GM23338 (cell line): ENCODE data around the gene KAZALD1. TPM values are rescaled to one million over a fixed set of nuclear protein-coding genes. Genes with fewer than 3 reads are reported as not detected.

ENCODE experiments used
- ATAC-seq: fragments of 200-7000 bp; cut with Tn5 transposase; 3 replicates; pipeline ENCODE4 v1.9.1; 2020
- DNase-seq: peaks from one replicate; pipeline ENCODE4 v3.0.0-alpha.2; 2015; ENCODE audit warnings: low spot score
- H2AFZ ChIP-seq: fragments of 200-600 bp; sonication (generic); 2 replicates; pipeline ENCODE4 v1.8.0; 2016; ENCODE audit warnings: antibody characterized with exemption, mild to moderate bottlenecking, moderate library complexity
- H3F3A ChIP-seq: fragments of 200-600 bp; sonication (generic); replicated peaks from 2 replicates; pipeline ENCODE4 v1.8.0; 2017; ENCODE audit warnings: antibody characterized with exemption, mixed run types, low read depth
- H3K27ac ChIP-seq: fragments of 200-600 bp; sonication (generic); 2 replicates; pipeline ENCODE4 v1.6.1; 2016; ENCODE audit warnings: low read depth
- H3K27me3 ChIP-seq: fragments of 200-600 bp; sonication (generic); 2 replicates; pipeline ENCODE4 v1.8.0; 2016; ENCODE audit warnings: mild to moderate bottlenecking, mixed run types, moderate library complexity; ENCODE audit not compliant: insufficient read depth
- H3K36me3 ChIP-seq: fragments of 200-600 bp; sonication (generic); 2 replicates; pipeline ENCODE4 v1.8.0; 2016; ENCODE audit warnings: mild to moderate bottlenecking; ENCODE audit not compliant: insufficient read depth
- H3K4me1 ChIP-seq: fragments of 200-600 bp; sonication (generic); 2 replicates; pipeline ENCODE4 v1.8.0; 2016; ENCODE audit warnings: mild to moderate bottlenecking, moderate library complexity; ENCODE audit not compliant: insufficient read depth
- H3K4me2 ChIP-seq: fragments of 200-600 bp; sonication (generic); 2 replicates; pipeline ENCODE4 v1.7.1; 2017; ENCODE audit warnings: mixed run types
- H3K4me3 ChIP-seq: fragments of 200-600 bp; sonication (generic); 2 replicates; pipeline ENCODE4 v1.6.1; 2016; ENCODE audit warnings: mixed run types
- H3K79me2 ChIP-seq: fragments of 200-600 bp; sonication (generic); replicated peaks from 2 replicates; pipeline ENCODE4 v1.8.0; 2017; ENCODE audit warnings: mild to moderate bottlenecking; ENCODE audit not compliant: insufficient read depth
- H3K9me2 ChIP-seq: fragments of 200-600 bp; sonication (generic); 2 replicates; pipeline ENCODE4 v1.8.0; 2017; ENCODE audit not compliant: insufficient read depth
- H4K20me1 ChIP-seq: fragments of 200-600 bp; sonication (generic); replicated peaks from 2 replicates; pipeline ENCODE4 v1.8.0; 2017; ENCODE audit warnings: mild to moderate bottlenecking; ENCODE audit not compliant: insufficient read depth
- H3K27ac Mint-ChIP-seq: 2 replicates; pipeline ENCODE4 v1.8.0; 2020; ENCODE audit warnings: inconsistent platforms, mild to moderate bottlenecking, moderate library complexity, mixed read lengths
- H3K27me3 Mint-ChIP-seq: 3 replicates; pipeline ENCODE4 v1.8.0; 2022; ENCODE audit warnings: low read depth, mild to moderate bottlenecking, moderate library complexity, mixed read lengths, inconsistent platforms; ENCODE audit not compliant: insufficient read depth, poor library complexity
- H3K36me3 Mint-ChIP-seq: 3 replicates; pipeline ENCODE4 v1.8.0; 2021; ENCODE audit warnings: low read depth, mild to moderate bottlenecking, inconsistent platforms, moderate library complexity, mixed read lengths
- H3K4me1 Mint-ChIP-seq: 3 replicates; pipeline ENCODE4 v1.8.0; 2020; ENCODE audit warnings: mild to moderate bottlenecking, inconsistent platforms, mixed read lengths
- H3K4me3 Mint-ChIP-seq: 3 replicates; pipeline ENCODE4 v1.8.0; 2021; ENCODE audit warnings: moderate library complexity, mild to moderate bottlenecking, inconsistent platforms, mixed read lengths
- H3K9me3 Mint-ChIP-seq: 3 replicates; pipeline ENCODE4 v1.8.0; 2020; ENCODE audit warnings: moderate library complexity, mild to moderate bottlenecking, inconsistent platforms, mixed read lengths
- CREB1 ChIP-seq: fragments of 250-450 bp; sonication (Bioruptor Pico); IDR thresholded peaks from 2 replicates; pipeline ENCODE4 v1.5.0; 2020; ENCODE audit warnings: low read depth, mild to moderate bottlenecking, moderate library complexity
- CTCF ChIP-seq, 2 experiments: fragments of 200-600 bp in 1 of 2; sonication (generic) in 1 of 2; conservative IDR thresholded peaks; 2 replicates each; pipeline versions ENCODE4 v1.5.1 to v1.6.1; 2016 to 2017; ENCODE audit warnings: antibody characterized with exemption in 2 of 2, low read depth in 2 of 2, mild to moderate bottlenecking in 2 of 2, moderate library complexity in 1 of 2
- ETS1 ChIP-seq: IDR thresholded peaks from 2 replicates; pipeline ENCODE4 v1.6.1; 2016; ENCODE audit warnings: antibody characterized with exemption
- EZH2 ChIP-seq: fragments of 200-600 bp; sonication (generic); IDR thresholded peaks from one replicate; pipeline ENCODE4 v1.8.0; 2017; ENCODE audit warnings: antibody characterized with exemption, mild to moderate bottlenecking, low read depth; ENCODE audit not compliant: unreplicated experiment
- EZH2phosphoT487 ChIP-seq: fragments of 200-600 bp; sonication (generic); IDR thresholded peaks from one replicate; pipeline ENCODE4 v1.8.1; 2018; ENCODE audit warnings: antibody characterized with exemption; ENCODE audit not compliant: unreplicated experiment
- JUNB ChIP-seq: IDR thresholded peaks from one replicate; pipeline ENCODE4 v1.6.1; 2016; ENCODE audit warnings: antibody characterized with exemption; ENCODE audit not compliant: unreplicated experiment
- NANOG ChIP-seq: IDR thresholded peaks from 2 replicates; pipeline ENCODE4 v1.6.1; 2016; ENCODE audit warnings: antibody characterized with exemption, borderline replicate concordance
- POLR2AphosphoS5 ChIP-seq: IDR thresholded peaks from 2 replicates; pipeline ENCODE4 v1.6.1; 2016; ENCODE audit warnings: antibody characterized with exemption, low read depth
- REST ChIP-seq: IDR thresholded peaks from one replicate; pipeline ENCODE4 v1.6.1; 2018; ENCODE audit warnings: antibody characterized with exemption; ENCODE audit not compliant: unreplicated experiment
- STAT1 ChIP-seq: IDR thresholded peaks from one replicate; pipeline ENCODE4 v1.6.1; 2016; ENCODE audit warnings: antibody characterized with exemption; ENCODE audit not compliant: unreplicated experiment
- ZNF114 ChIP-seq: fragments of 250-450 bp; sonication (Bioruptor Pico); IDR thresholded peaks from 2 replicates; pipeline ENCODE4 v1.5.0; 2020; ENCODE audit warnings: mild to moderate bottlenecking, moderate library complexity
- ZNF331 ChIP-seq: fragments of 250-450 bp; sonication (Bioruptor Pico); IDR thresholded peaks from 2 replicates; pipeline ENCODE4 v1.5.0; 2020; ENCODE audit warnings: low read depth, mild to moderate bottlenecking, moderate library complexity
- ZNF462 ChIP-seq: fragments of 250-450 bp; sonication (Bioruptor Pico); IDR thresholded peaks from 2 replicates; pipeline ENCODE4 v1.5.0; 2020; ENCODE audit warnings: mild to moderate bottlenecking, moderate library complexity
- polyA plus RNA-seq: library from polyadenylated mRNA; unstranded; fragments of >200 nt; fragmentation: Nextera tagmentation; extraction: Ambion mirVana; gene quantifications from 2 replicates; pipeline ENCODE4 v1.2.1, GENCODE V29; 2016
- total RNA-seq: library from RNA; depleted of rRNA; stranded (reverse); fragments of >200 nt; shearing (Covaris generic); gene quantifications from 2 replicates; pipeline ENCODE4 v1.2.3, GENCODE V29; 2014

The KAZALD1 gene
- total and polyA plus RNA-seq, 2 experiments from 2014 or later = 0.27 to 1.3 TPM

- Histone ChIP-seq H3K9me2 (no peaks in the 10 kb centered on the region), H3K27ac (peak overlapping the region; percentile 88), H2AFZ (peak overlapping the region; percentile 99), H3K4me3 (peak overlapping the region; percentile 87), H3K27me3 (peaks cover 46% of the 10 kb centered on the region), H3K79me2 (peaks cover 17% of the 10 kb centered on the region; the same call in 1 of the 2 replicates), H3K36me3 (no peaks in the 10 kb centered on the region), H3F3A (peaks cover 21% of the 10 kb centered on the region; the same call in 1 of the 2 replicates), H4K20me1 (peaks cover 28% of the 10 kb centered on the region), H3K4me1 (peaks cover 28% of the 10 kb centered on the region), H3K4me2 (peak overlapping the region; percentile 93)
- peak overlapping the region; percentile 99 for H3K27ac Mint-ChIP-seq
- TF ChIP-seq ZNF114 (CRISPR knock-in tag) (no peak), EZH2 (peak; percentile 38), ETS1 (no peak), ZNF331 (CRISPR knock-in tag) (no peak), EZH2phosphoT487 (no peak), POLR2AphosphoS5 (no peak; the same call in none of the 2 replicates), STAT1 (no peak), REST (no peak), JUNB (no peak), CREB1 (0 out of 2 replicates have a peak, but pooled peaks have one; percentile 30), CTCF (conservative IDR thresholded peaks at IDR 0.05; ENCODE audit: low read depth in 2 of 2) (peak; percentile 89 to 97), NANOG (no peak), ZNF462 (CRISPR knock-in tag) (no peak)
- H3K36me3 Mint-ChIP-seq = no peaks in the 10 kb centered on the region; the same call in 2 of the 3 replicates
- peaks cover 51% of the 10 kb centered on the region for H3K27me3 Mint-ChIP-seq
- ATAC-seq (peak; percentile 24), DNase-seq (peak; percentile 97)
- H3K4me1 Mint-ChIP-seq = peaks cover 32% of the 10 kb centered on the region
- H3K9me3 Mint-ChIP-seq = 0 out of 3 replicates have a peak, but pooled peaks cover 2% of the 10 kb centered on the region
- peak overlapping the region; percentile 86 for H3K4me3 Mint-ChIP-seq
These were observed 1.5 kb upstream of the KAZALD1 start for GRCh38 chr10:101060036-101060950.
